Spleen (tissue), 11 donors: ENCODE results near the gene HOMER3. TPM values are rescaled to one million over a fixed set of nuclear protein-coding genes. Genes with fewer than 3 reads are reported as not detected.

ENCODE experiments used
- DNase-seq: peaks from one replicate; pipeline ENCODE4 v3.0.0-alpha.2; 2020
- H3K27ac ChIP-seq, 8 donors: fragments of 200-600 bp; sonication (generic) in 7 of 8; 1 replicate in 4 of 8; 2 replicates in 4 of 8; pipeline versions ENCODE4 v1.5.0 to v1.8.0; 2016 to 2021; ENCODE audit warnings: inconsistent platforms in 4 of 8, mild to moderate bottlenecking in 4 of 8, moderate library complexity in 1 of 8
- H3K27me3 ChIP-seq, 7 donors: fragments of 200-600 bp; sonication (generic) in 6 of 7; replicated peaks in 1 of 7; 1 replicate in 4 of 7; 2 replicates in 3 of 7; pipeline versions ENCODE4 v1.5.0 to v1.8.0; 2016 to 2021; ENCODE audit warnings: inconsistent platforms in 3 of 7, mild to moderate bottlenecking in 1 of 7
- H3K36me3 ChIP-seq, 6 donors: fragments of 200-600 bp; sonication (generic) in 5 of 6; 1 replicate in 4 of 6; 2 replicates in 2 of 6; pipeline versions ENCODE4 v1.5.0 to v1.8.0; 2016 to 2021; ENCODE audit warnings: inconsistent platforms in 2 of 6
- H3K4me1 ChIP-seq, 6 donors: fragments of 200-600 bp; sonication (generic) in 5 of 6; 1 replicate in 3 of 6; 2 replicates in 3 of 6; pipeline versions ENCODE4 v1.5.0 to v1.8.0; 2016 to 2021; ENCODE audit warnings: inconsistent platforms in 3 of 6
- H3K4me3 ChIP-seq, 8 donors: fragments of 200-600 bp; sonication (generic) in 7 of 8; 1 replicate in 4 of 8; 2 replicates in 4 of 8; pipeline versions ENCODE4 v1.5.0 to v1.8.0; 2016 to 2021; ENCODE audit warnings: inconsistent platforms in 4 of 8, mild to moderate bottlenecking in 4 of 8, moderate library complexity in 2 of 8
- H3K9me3 ChIP-seq, 8 donors: fragments of 200-600 bp; sonication (generic) in 7 of 8; 1 replicate in 4 of 8; 2 replicates in 4 of 8; pipeline versions ENCODE4 v1.5.0 to v1.8.0; 2016 to 2021; ENCODE audit warnings: inconsistent platforms in 4 of 8
- POLR2A ChIP-seq, 3 donors: fragments of 450-650 bp; IDR thresholded peaks; one replicate each; pipeline ENCODE4 v1.5.1; 2017; ENCODE audit warnings: antibody characterized with exemption in 3 of 3, mild to moderate bottlenecking in 1 of 3
- POLR2AphosphoS5 ChIP-seq, 3 donors: sonication (generic); formaldehyde crosslinking; IDR thresholded peaks; one replicate each; pipeline ENCODE4 v1.5.1; 2017; ENCODE audit warnings: antibody characterized with exemption in 3 of 3
- WGBS, 5 donors: extraction: QIAGEN DNeasy Blood & Tissue Kit in 3 of 5; methylation state at CpG; one replicate each; pipeline versions ENCODE4 v1.1.5 to v1.1.7; 2013 to 2018; 5-methylcytosine and 5-hydroxymethylcytosine counted together
- intact Hi-C: fragments of 100-400 bp; cut with DNase I; formaldehyde crosslinking; loops from one replicate; pipeline ENCODE4 v1.15.0; 2023; ENCODE audit warnings: low total_unique reads
- polyA plus RNA-seq, 3 donors: library from polyadenylated mRNA; stranded (reverse); fragments of 200-250 nt; gene quantifications; one replicate each; pipeline ENCODE4 v1.2.1, GENCODE V29; 2013
- total RNA-seq, 7 donors: library from RNA; depleted of rRNA in 3 of 7; stranded (reverse); fragments of >200 nt in 3 of 7; fragmentation: NEBNext Ultra II Directional in 4 of 7; extraction: Animal tissue kit (Norgen Biotek cat#: 25700) in 4 of 7; gene quantifications; one replicate each; pipeline versions ENCODE4 v1.1.0 to v1.2.1, GENCODE V29; 2016 to 2021
- TF ChIP-seq, protein P1 (sequence below), 11 experiments: fragments of 200-600 bp in 7 of 11; fragments of 450-650 bp in 4 of 11; sonication (generic) in 4 of 11; IDR thresholded peaks in 8 of 11; conservative IDR thresholded peaks in 3 of 11; 1 replicate in 7 of 11; 2 replicates in 4 of 11; pipeline versions ENCODE4 v1.4.0 to v1.8.0; 2016 to 2021; ENCODE audit warnings: antibody characterized with exemption in 11 of 11, inconsistent platforms in 4 of 11, mild to moderate bottlenecking in 1 of 11
- donor health status: healthy with polysubstance abuse.
- donor health status: DM: no; HTN: no; CAD: no; lungs with moderate emphysema.
- donor health status: DM: no; HTN: no; CAD: no.
- donor health status: Bipolar disorder and iron deficiency.
- donor health status: healthy.
- donor health status: DM: no; HTN: no; CAD: no.
- donor health status: DM: yes; HTN: yes; CAD: no.

Gene HOMER3
- total and polyA plus RNA-seq, 10 donors, result 22.4 to 279 (median 86.5) TPM

DNA sequence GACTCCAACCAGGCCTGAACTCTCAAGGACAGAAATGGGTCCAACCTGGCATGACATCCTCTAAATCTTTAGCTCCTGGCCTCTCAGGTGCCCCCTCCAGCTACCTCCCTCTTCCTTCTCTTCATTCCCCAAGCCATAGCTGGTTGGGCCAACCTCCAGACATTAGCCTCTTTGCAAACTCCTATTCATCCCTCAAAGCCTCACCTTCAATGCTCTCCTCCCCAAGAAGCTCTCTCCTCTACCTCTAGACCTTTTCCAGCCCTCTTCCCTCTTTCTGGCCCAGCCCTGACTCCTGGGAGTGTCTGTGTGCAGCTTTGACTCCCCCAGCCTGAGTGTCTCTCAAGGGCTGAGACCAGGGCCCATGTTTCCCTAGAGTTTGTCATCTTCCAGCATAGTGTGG, 5.3 kb upstream of the HOMER3 start:
- Histone ChIP-seq H3K27ac (peak overlapping the region in 3 of 8 donors; percentile 46 to 68 (median 54)), H3K36me3 (no peaks in the 10 kb centered on the region), H3K9me3 (no peaks in the 10 kb centered on the region), H3K27me3 (peaks cover 0 to 9% (median 0%) of the 10 kb centered on the region in 7 donors), H3K4me3 (no peak overlapping the region), H3K4me1 (peaks cover 3 to 63% (median 32%) of the 10 kb centered on the region in 6 donors)
- TF ChIP-seq POLR2A (IDR thresholded peaks at IDR 0.05) (no peak), POLR2AphosphoS5 (IDR thresholded peaks at IDR 0.05) (no peak)
- TF ChIP-seq, protein P1, sequence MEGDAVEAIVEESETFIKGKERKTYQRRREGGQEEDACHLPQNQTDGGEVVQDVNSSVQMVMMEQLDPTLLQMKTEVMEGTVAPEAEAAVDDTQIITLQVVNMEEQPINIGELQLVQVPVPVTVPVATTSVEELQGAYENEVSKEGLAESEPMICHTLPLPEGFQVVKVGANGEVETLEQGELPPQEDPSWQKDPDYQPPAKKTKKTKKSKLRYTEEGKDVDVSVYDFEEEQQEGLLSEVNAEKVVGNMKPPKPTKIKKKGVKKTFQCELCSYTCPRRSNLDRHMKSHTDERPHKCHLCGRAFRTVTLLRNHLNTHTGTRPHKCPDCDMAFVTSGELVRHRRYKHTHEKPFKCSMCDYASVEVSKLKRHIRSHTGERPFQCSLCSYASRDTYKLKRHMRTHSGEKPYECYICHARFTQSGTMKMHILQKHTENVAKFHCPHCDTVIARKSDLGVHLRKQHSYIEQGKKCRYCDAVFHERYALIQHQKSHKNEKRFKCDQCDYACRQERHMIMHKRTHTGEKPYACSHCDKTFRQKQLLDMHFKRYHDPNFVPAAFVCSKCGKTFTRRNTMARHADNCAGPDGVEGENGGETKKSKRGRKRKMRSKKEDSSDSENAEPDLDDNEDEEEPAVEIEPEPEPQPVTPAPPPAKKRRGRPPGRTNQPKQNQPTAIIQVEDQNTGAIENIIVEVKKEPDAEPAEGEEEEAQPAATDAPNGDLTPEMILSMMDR (IDR thresholded peaks at IDR 0.05 in 8 of 11, conservative IDR thresholded peaks at IDR 0.05 in 3 of 11), result no peak
- DNase-seq, result no peak
- intact Hi-C loops, result no loop called here

DNA sequence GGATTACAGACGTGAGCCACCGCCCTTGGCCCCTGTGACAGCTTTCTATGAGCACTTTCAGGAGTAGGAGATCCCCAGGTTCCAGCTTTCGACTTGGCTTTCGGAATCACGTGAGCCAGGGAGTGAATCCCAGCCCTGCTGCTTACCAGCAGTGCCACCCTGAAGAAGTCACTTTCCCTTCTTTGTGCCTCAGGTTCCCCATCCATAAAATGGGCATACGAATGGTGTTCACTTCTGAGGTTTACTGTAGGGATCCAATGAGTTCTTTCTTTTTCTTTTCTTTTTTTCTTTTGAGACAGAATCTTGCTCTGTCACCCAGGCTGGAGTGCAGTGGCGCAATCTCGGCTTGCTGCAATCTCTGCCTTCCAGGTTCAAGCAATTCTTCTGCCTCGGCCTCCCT, 4.3 kb upstream of the HOMER3 start:
- Histone ChIP-seq H3K27ac (peak overlapping the region in 2 of 8 donors; percentile 48 to 54), H3K4me3 (no peak overlapping the region), H3K9me3 (no peaks in the 10 kb centered on the region), H3K36me3 (no peaks in the 10 kb centered on the region), H3K4me1 (peaks cover 3 to 70% (median 38%) of the 10 kb centered on the region in 6 donors), H3K27me3 (peaks cover 0 to 15% (median 2%) of the 10 kb centered on the region in 7 donors)
- WGBS, 5 donors, result 82 to 89% (median 85%) methylated on average over 9 of the region's 9 CpGs
- DNase-seq, result no peak
- intact Hi-C loops, result no loop called here
- no peak for TF ChIP-seq POLR2A (IDR thresholded peaks at IDR 0.05)
- TF ChIP-seq, protein P1 (IDR thresholded peaks at IDR 0.05 in 8 of 11, conservative IDR thresholded peaks at IDR 0.05 in 3 of 11), result no peak
- no peak for TF ChIP-seq POLR2AphosphoS5 (IDR thresholded peaks at IDR 0.05)

DNA sequence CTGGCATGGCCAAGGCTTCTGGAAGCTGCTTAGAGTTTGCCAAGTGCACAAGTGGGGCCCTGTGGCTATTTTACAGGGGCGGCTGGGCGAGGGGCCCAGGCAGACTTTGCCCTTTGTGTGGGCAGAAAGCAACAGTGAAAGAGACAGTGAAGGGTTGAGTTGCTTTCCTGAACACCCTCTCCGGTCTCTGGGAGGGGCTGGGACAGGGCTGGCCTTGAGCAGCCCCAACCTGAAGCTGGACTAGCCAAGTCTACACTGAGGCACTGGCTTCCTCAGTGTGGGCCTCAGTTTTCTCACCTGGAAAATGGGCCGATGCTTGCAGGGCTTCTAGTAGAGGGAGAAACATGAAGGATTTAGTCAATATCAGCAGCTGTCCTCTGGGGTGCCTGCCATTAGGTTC, 2.4 kb upstream of the HOMER3 start:
- 74 to 85% (median 84%) methylated on average over 3 to 4 of the region's 4 CpGs for WGBS, 5 donors
- intact Hi-C loops, result no loop called here

DNA sequence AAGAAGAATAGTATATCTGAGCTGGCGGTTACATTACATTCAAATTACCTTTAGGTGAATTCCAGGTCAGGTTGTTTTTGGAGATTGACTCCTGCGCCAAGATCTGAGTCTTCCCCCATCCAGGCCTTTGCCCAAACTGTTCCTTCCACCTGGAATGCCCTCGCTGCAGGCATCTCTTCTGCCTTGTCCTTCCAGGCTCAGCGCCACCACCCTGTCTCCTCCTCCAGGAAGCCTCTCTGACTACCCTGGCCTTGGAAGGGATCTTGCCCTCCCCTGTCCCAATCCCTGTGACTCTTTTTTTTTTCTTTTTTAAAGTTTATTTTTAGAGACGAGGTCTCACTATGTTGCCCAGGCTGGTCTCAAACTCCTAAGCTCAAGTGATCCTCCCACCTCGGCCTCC, 1.7 kb upstream of the HOMER3 start:
- peaks cover 0 to 12% (median 0%) of the 10 kb centered on the region in 6 donors for H3K36me3 ChIP-seq
- H3K4me3 ChIP-seq, result no peak overlapping the region
- peak overlapping the region in 2 of 8 donors; percentile 4 to 89 for H3K27ac ChIP-seq
- peaks cover 0 to 73% (median 40%) of the 10 kb centered on the region in 6 donors for H3K4me1 ChIP-seq
- peaks cover 0 to 25% (median 5%) of the 10 kb centered on the region in 7 donors for H3K27me3 ChIP-seq
- 81 to 94% (median 85%) methylated on average over 6 of the region's 6 CpGs for WGBS, 5 donors
- H3K9me3 ChIP-seq, result no peaks in the 10 kb centered on the region
- TF ChIP-seq POLR2A (IDR thresholded peaks at IDR 0.05), result no peak
- no peak for TF ChIP-seq POLR2AphosphoS5 (IDR thresholded peaks at IDR 0.05)
- intact Hi-C loops, result no loop called here
- no peak for DNase-seq

More for the DNA sequence above, 2.4 kb upstream of the HOMER3 start:
- Histone ChIP-seq H3K4me1 (peaks cover 0 to 72% (median 43%) of the 10 kb centered on the region in 6 donors), H3K27me3 (peaks cover 0 to 25% (median 5%) of the 10 kb centered on the region in 7 donors), H3K4me3 (no peak overlapping the region), H3K9me3 (no peaks in the 10 kb centered on the region), H3K27ac (peak overlapping the region in 3 of 8 donors; percentile 38 to 54 (median 48)), H3K36me3 (peaks cover 0 to 4% (median 0%) of the 10 kb centered on the region in 6 donors)
- no peak for DNase-seq
- TF ChIP-seq POLR2A (IDR thresholded peaks at IDR 0.05) (no peak), POLR2AphosphoS5 (IDR thresholded peaks at IDR 0.05) (no peak)
- TF ChIP-seq, protein P1 (IDR thresholded peaks at IDR 0.05 in 8 of 11, conservative IDR thresholded peaks at IDR 0.05 in 3 of 11), result no peak
